ENCODE results near the gene HOOK2. TPM values are rescaled to one million over a fixed set of nuclear protein-coding genes. Genes with fewer than 3 reads are reported as not detected.

The HOOK2 gene
- total and polyA plus RNA-seq, 9 of the 15 experiments (the other 6 are each of a cell fraction or from before 2014, with no cell fraction given) = 1.3 to 17.2 (median 9.9) TPM

DNA sequence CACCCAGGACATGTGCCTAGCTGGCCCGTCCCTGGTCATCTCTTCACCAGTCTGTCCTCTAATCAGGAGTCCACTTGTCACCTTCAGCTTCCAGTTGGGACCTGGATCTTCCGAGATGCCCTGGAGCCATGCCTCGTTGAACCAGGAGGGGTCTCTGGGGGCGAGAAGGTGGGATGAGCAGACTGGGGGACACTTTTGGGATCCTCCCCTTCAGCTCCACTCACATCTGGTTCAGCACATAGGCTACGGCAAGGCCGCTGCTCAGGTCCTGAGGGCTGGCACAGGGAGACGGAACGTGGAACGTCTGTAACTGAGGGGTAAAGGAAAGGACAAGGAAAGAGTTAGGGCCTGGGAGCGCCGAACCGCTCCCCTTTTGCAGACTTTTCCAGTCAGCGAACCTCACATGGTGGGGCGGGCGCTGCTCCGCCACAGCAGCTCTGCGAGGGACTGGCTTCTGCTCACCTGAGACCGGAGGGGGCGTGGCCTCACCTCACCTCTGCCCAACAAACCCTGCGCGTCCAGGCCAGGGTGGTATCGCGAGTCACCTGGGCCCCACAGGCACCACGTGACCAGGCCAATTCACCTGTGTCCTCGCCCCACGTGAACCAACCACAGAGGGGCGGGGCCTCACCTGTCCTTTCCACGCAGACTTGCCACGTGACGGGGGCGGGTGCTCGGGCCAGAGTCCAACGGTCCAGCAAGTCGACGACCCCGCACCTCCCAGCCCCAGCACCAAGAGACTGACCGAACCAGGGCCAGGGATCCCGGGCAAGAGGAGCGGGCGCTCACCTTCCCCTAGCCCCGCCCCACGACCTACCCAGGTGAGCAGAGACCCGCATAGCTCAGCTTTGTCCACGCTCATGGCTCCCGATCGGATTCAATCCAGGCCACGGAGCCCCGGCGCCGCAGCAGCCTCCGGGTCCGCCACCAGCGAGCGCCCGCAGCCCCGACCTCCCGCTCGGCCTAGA, at the start of gene HOOK2 (continued):
- TF ChIP-seq, protein P1, sequence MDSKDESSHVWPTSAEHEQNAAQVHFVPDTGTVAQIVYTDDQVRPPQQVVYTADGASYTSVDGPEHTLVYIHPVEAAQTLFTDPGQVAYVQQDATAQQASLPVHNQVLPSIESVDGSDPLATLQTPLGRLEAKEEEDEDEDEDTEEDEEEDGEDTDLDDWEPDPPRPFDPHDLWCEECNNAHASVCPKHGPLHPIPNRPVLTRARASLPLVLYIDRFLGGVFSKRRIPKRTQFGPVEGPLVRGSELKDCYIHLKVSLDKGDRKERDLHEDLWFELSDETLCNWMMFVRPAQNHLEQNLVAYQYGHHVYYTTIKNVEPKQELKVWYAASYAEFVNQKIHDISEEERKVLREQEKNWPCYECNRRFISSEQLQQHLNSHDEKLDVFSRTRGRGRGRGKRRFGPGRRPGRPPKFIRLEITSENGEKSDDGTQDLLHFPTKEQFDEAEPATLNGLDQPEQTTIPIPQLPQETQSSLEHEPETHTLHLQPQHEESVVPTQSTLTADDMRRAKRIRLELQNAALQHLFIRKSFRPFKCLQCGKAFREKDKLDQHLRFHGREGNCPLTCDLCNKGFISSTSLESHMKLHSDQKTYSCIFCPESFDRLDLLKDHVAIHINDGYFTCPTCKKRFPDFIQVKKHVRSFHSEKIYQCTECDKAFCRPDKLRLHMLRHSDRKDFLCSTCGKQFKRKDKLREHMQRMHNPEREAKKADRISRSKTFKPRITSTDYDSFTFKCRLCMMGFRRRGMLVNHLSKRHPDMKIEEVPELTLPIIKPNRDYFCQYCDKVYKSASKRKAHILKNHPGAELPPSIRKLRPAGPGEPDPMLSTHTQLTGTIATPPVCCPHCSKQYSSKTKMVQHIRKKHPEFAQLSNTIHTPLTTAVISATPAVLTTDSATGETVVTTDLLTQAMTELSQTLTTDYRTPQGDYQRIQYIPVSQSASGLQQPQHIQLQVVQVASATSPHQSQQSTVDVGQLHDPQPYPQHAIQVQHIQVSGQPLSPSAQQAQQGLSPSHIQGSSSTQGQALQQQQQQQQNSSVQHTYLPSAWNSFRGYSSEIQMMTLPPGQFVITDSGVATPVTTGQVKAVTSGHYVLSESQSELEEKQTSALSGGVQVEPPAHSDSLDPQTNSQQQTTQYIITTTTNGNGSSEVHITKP (IDR thresholded peaks at IDR 0.05; ENCODE audit: partially characterized antibody) = no peak
- TF ChIP-seq CBX2 (IDR thresholded peaks at IDR 0.05; ENCODE audit: insufficient read depth, low read length, poor library complexity, severe bottlenecking) = no peak
- no peak for TF ChIP-seq BRD4 (IDR thresholded peaks at IDR 0.05)
- TF ChIP-seq, protein P2, sequence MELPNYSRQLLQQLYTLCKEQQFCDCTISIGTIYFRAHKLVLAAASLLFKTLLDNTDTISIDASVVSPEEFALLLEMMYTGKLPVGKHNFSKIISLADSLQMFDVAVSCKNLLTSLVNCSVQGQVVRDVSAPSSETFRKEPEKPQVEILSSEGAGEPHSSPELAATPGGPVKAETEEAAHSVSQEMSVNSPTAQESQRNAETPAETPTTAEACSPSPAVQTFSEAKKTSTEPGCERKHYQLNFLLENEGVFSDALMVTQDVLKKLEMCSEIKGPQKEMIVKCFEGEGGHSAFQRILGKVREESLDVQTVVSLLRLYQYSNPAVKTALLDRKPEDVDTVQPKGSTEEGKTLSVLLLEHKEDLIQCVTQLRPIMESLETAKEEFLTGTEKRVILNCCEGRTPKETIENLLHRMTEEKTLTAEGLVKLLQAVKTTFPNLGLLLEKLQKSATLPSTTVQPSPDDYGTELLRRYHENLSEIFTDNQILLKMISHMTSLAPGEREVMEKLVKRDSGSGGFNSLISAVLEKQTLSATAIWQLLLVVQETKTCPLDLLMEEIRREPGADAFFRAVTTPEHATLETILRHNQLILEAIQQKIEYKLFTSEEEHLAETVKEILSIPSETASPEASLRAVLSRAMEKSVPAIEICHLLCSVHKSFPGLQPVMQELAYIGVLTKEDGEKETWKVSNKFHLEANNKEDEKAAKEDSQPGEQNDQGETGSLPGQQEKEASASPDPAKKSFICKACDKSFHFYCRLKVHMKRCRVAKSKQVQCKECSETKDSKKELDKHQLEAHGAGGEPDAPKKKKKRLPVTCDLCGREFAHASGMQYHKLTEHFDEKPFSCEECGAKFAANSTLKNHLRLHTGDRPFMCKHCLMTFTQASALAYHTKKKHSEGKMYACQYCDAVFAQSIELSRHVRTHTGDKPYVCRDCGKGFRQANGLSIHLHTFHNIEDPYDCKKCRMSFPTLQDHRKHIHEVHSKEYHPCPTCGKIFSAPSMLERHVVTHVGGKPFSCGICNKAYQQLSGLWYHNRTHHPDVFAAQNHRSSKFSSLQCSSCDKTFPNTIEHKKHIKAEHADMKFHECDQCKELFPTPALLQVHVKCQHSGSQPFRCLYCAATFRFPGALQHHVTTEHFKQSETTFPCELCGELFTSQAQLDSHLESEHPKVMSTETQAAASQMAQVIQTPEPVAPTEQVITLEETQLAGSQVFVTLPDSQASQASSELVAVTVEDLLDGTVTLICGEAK (IDR thresholded peaks at IDR 0.05) = no peak
- TF ChIP-seq, protein P2 (CRISPR knock-in tag; IDR thresholded peaks at IDR 0.05) = no peak
- TF ChIP-seq KAT8 (IDR thresholded peaks at IDR 0.05; ENCODE audit: low read depth) = no peak
- no peak for TF ChIP-seq YY1 (IDR thresholded peaks at IDR 0.05; ENCODE audit: borderline replicate concordance in 1 of 3, control insufficient read depth in 1 of 3, extremely low read depth in 1 of 3, insufficient read depth in 3 of 3, insufficient read length in 1 of 3, insufficient replicate concordance in 2 of 3, low read depth in 1 of 3, low read length in 2 of 3)
- TF ChIP-seq NCOR1 (IDR thresholded peaks at IDR 0.05) = no peak
- TF ChIP-seq KLF13 (tag; IDR thresholded peaks at IDR 0.05; ENCODE audit: borderline replicate concordance, low read depth) = peak; percentile 50; the same call in 1 of the 2 replicates
- no peak; the same call in 1 of the 2 replicates for TF ChIP-seq GABPB1 (CRISPR knock-in tag; IDR thresholded peaks at IDR 0.05)
- no peak for TF ChIP-seq ZNF133 (CRISPR knock-in tag; IDR thresholded peaks at IDR 0.05)
- TF ChIP-seq CAMTA2 (CRISPR knock-in tag; conservative IDR thresholded peaks at IDR 0.05) = no peak
- peak; percentile 70; the same call in 1 of the 2 replicates for TF ChIP-seq IRF2 (CRISPR knock-in tag; IDR thresholded peaks at IDR 0.05)
- TF ChIP-seq SMAD1 (IDR thresholded peaks at IDR 0.05; ENCODE audit: low read depth, low read length, partially characterized antibody) = no peak
